ENCODE data around the gene CRYBA2.

GRCh38 chr2:218983934-218984238 lies 9.3 kb downstream of the CRYBA2 start:
- TF ChIP-seq CTCF (conservative IDR thresholded peaks at IDR 0.05 in 1 of 2, IDR thresholded peaks at IDR 0.05 in 1 of 2; ENCODE audit: extremely low read depth in 1 of 2, insufficient read depth in 1 of 2, low read depth in 1 of 2, low read length in 2 of 2), result no peak
- TF ChIP-seq EZH2 (IDR thresholded peaks at IDR 0.05; ENCODE audit: borderline replicate concordance, low read length), result no peak

Data from mammary epithelial cell (primary cell).